HEK293 (cell line): ENCODE measurements around the gene PFKL.
A peak's percentile ranks its signal among the peaks of the same experiment; 100 is the strongest.

Source experiments
- CTCF ChIA-PET: fragments of 350-600 bp; formaldehyde crosslinking; extraction: SDS; loops from one replicate; lab custom pipeline; 2021; ENCODE audit warnings: antibody characterized with exemption; lab: Yijun Ruan, JAX
- POLR2A ChIA-PET: fragments of 300-600 bp; formaldehyde crosslinking; extraction: SDS; loops from one replicate; lab custom pipeline; 2020; ENCODE audit warnings: antibody characterized with exemption, inconsistent platforms; lab: Yijun Ruan, JAX
- H3K27ac ChIP-seq: fragments of 200-500 bp; sonication (Bioruptor generic); 2 replicates; pipeline ENCODE4 v1.5.1; 2014; ENCODE audit warnings: low read depth, low read length, control low read depth, inconsistent platforms; ENCODE audit errors: extremely low read depth
- H3K36me3 ChIP-seq, 2 experiments: fragments of 200-500 bp in 1 of 2; sonication (Bioruptor generic) in 1 of 2; 1 replicate in 1 of 2; 2 replicates in 1 of 2; pipeline ENCODE4 v1.5.1; 2014 to 2017; ENCODE audit warnings: inconsistent platforms in 2 of 2, low read length in 2 of 2; ENCODE audit not compliant: control insufficient read depth in 2 of 2, insufficient read depth in 1 of 2
- H3K4me1 ChIP-seq: fragments of 200-500 bp; sonication (Bioruptor generic); 2 replicates; pipeline ENCODE4 v1.5.1; 2014; ENCODE audit warnings: mild to moderate bottlenecking, low read length, inconsistent platforms; ENCODE audit not compliant: control insufficient read depth, insufficient read depth
- H3K4me3 ChIP-seq: 2 replicates; pipeline ENCODE4 v1.5.1; 2011; ENCODE audit warnings: low read depth, mild to moderate bottlenecking, control low read depth, low read length, moderate library complexity
- H3K9me3 ChIP-seq: fragments of 200-500 bp; sonication (Bioruptor generic); 2 replicates; pipeline ENCODE4 v1.5.1; 2014; ENCODE audit warnings: low read depth, low read length, inconsistent platforms; ENCODE audit not compliant: control insufficient read depth, insufficient read depth
- CTCF ChIP-seq: fragments of 450-650 bp; formaldehyde crosslinking; IDR thresholded peaks from 2 replicates; pipeline ENCODE4 v1.5.1; 2016; ENCODE audit warnings: missing biosample characterization, missing genetic modification characterization
- ELK4 ChIP-seq: IDR thresholded peaks from 2 replicates; pipeline ENCODE4 v1.6.1; 2011; ENCODE audit warnings: mild to moderate bottlenecking, low read depth, low read length, borderline replicate concordance
- GFI1B ChIP-seq: fragments of 450-650 bp; formaldehyde crosslinking; IDR thresholded peaks from 2 replicates; pipeline ENCODE4 v1.5.1; 2016; ENCODE audit warnings: missing biosample characterization, missing genetic modification characterization
- GLI2 ChIP-seq: fragments of 450-650 bp; formaldehyde crosslinking; IDR thresholded peaks from 2 replicates; pipeline ENCODE4; 2017; ENCODE audit warnings: missing biosample characterization, missing genetic modification characterization, low read depth, borderline replicate concordance
- KLF9 ChIP-seq: fragments of 450-650 bp; formaldehyde crosslinking; IDR thresholded peaks from 2 replicates; pipeline ENCODE4 v1.5.1; 2016; ENCODE audit warnings: missing biosample characterization, missing genetic modification characterization, low read depth
- PBX3 ChIP-seq: sonication (generic); formaldehyde crosslinking; IDR thresholded peaks from 2 replicates; pipeline ENCODE4 v1.8.1; 2022; ENCODE audit warnings: mild to moderate bottlenecking, moderate library complexity, missing genetic modification reagents
- PRDM1 ChIP-seq: fragments of 450-650 bp; formaldehyde crosslinking; IDR thresholded peaks from 2 replicates; pipeline ENCODE4; 2016; ENCODE audit warnings: missing biosample characterization, missing genetic modification characterization
- SALL2 ChIP-seq: fragments of 450-650 bp; formaldehyde crosslinking; IDR thresholded peaks from 2 replicates; pipeline ENCODE4 v1.5.0; 2017; ENCODE audit warnings: missing biosample characterization, mild to moderate bottlenecking, missing genetic modification characterization, borderline replicate concordance
- SP7 ChIP-seq: fragments of 450-650 bp; formaldehyde crosslinking; IDR thresholded peaks from 2 replicates; pipeline ENCODE4 v1.5.1; 2016; ENCODE audit warnings: missing biosample characterization, missing genetic modification characterization
- WT1 ChIP-seq: fragments of 450-650 bp; formaldehyde crosslinking; IDR thresholded peaks from 2 replicates; pipeline ENCODE4 v1.5.1; 2016; ENCODE audit warnings: missing biosample characterization, missing genetic modification characterization
- ZBTB17 ChIP-seq: fragments of 450-650 bp; formaldehyde crosslinking; IDR thresholded peaks from 2 replicates; pipeline ENCODE4 v1.5.1; 2016; ENCODE audit warnings: missing biosample characterization, missing genetic modification characterization
- ZBTB26 ChIP-seq: fragments of 450-650 bp; formaldehyde crosslinking; optimal IDR thresholded peaks from 2 replicates; pipeline ENCODE3; 2016; ENCODE audit warnings: missing biosample characterization, mild to moderate bottlenecking, missing genetic modification characterization
- ZIC2 ChIP-seq: fragments of 450-650 bp; formaldehyde crosslinking; IDR thresholded peaks from 2 replicates; pipeline ENCODE4 v1.5.1; 2016; ENCODE audit warnings: missing biosample characterization, missing genetic modification characterization
- ZNF121 ChIP-seq: fragments of 450-650 bp; formaldehyde crosslinking; IDR thresholded peaks from 2 replicates; pipeline ENCODE4 v1.5.1; 2016; ENCODE audit warnings: missing biosample characterization, missing genetic modification characterization
- ZNF140 ChIP-seq: fragments of 450-650 bp; formaldehyde crosslinking; IDR thresholded peaks from 2 replicates; pipeline ENCODE4 v1.5.1; 2016; ENCODE audit warnings: missing biosample characterization, missing genetic modification characterization
- ZNF184 ChIP-seq: fragments of 450-650 bp; IDR thresholded peaks from 2 replicates; pipeline ENCODE4 v1.5.1; 2018; ENCODE audit warnings: missing biosample characterization, mild to moderate bottlenecking, missing genetic modification characterization
- ZNF24 ChIP-seq: fragments of 450-650 bp; formaldehyde crosslinking; IDR thresholded peaks from 2 replicates; pipeline ENCODE4 v1.5.1; 2016; ENCODE audit warnings: missing biosample characterization, missing genetic modification characterization
- ZNF248 ChIP-seq: fragments of 450-650 bp; formaldehyde crosslinking; IDR thresholded peaks from 2 replicates; pipeline ENCODE4 v1.5.1; 2017; ENCODE audit warnings: missing biosample characterization, missing genetic modification characterization
- ZNF324 ChIP-seq: fragments of 450-650 bp; formaldehyde crosslinking; IDR thresholded peaks from 2 replicates; pipeline ENCODE4 v1.5.1; 2016; ENCODE audit warnings: missing biosample characterization, missing genetic modification characterization
- ZNF366 ChIP-seq: fragments of 450-650 bp; formaldehyde crosslinking; conservative IDR thresholded peaks from 2 replicates; pipeline ENCODE4 v1.5.1; 2016; ENCODE audit warnings: missing biosample characterization, missing genetic modification characterization
- ZNF423 ChIP-seq: fragments of 450-650 bp; formaldehyde crosslinking; IDR thresholded peaks from 2 replicates; pipeline ENCODE4 v1.5.1; 2016; ENCODE audit warnings: missing biosample characterization, missing genetic modification characterization
- ZNF548 ChIP-seq: fragments of 450-650 bp; formaldehyde crosslinking; IDR thresholded peaks from 2 replicates; pipeline ENCODE4 v1.5.1; 2016; ENCODE audit warnings: missing biosample characterization, missing genetic modification characterization
- ZNF610 ChIP-seq: fragments of 450-650 bp; formaldehyde crosslinking; IDR thresholded peaks from 2 replicates; pipeline ENCODE4 v1.5.1; 2016; ENCODE audit warnings: missing biosample characterization, missing genetic modification characterization, borderline replicate concordance
- ZNF624 ChIP-seq: fragments of 450-650 bp; formaldehyde crosslinking; IDR thresholded peaks from 2 replicates; pipeline ENCODE4 v1.5.1; 2017; ENCODE audit warnings: missing biosample characterization, missing genetic modification characterization
- ZNF654 ChIP-seq: fragments of 450-650 bp; formaldehyde crosslinking; IDR thresholded peaks from 2 replicates; pipeline ENCODE4 v1.5.1; 2016; ENCODE audit warnings: low read depth, missing biosample characterization, missing genetic modification characterization
- ZNF677 ChIP-seq: fragments of 450-650 bp; IDR thresholded peaks from 2 replicates; pipeline ENCODE4 v1.5.0; 2018; ENCODE audit warnings: missing biosample characterization, mild to moderate bottlenecking, missing genetic modification characterization, moderate library complexity
- ZNF704 ChIP-seq: fragments of 450-650 bp; formaldehyde crosslinking; IDR thresholded peaks from 2 replicates; pipeline ENCODE4 v1.5.1; 2016; ENCODE audit warnings: missing biosample characterization, missing genetic modification characterization
- ZNF707 ChIP-seq: fragments of 450-650 bp; formaldehyde crosslinking; IDR thresholded peaks from 2 replicates; pipeline ENCODE4 v1.5.1; 2016; ENCODE audit warnings: missing biosample characterization, missing genetic modification characterization
- ZNF785 ChIP-seq: fragments of 450-650 bp; formaldehyde crosslinking; IDR thresholded peaks from 2 replicates; pipeline ENCODE4 v1.5.1; 2016; ENCODE audit warnings: missing biosample characterization, missing genetic modification characterization
- ZNF791 ChIP-seq: fragments of 450-650 bp; formaldehyde crosslinking; IDR thresholded peaks from 2 replicates; pipeline ENCODE4 v1.5.1; 2016; ENCODE audit warnings: missing biosample characterization, missing genetic modification characterization
- ZSCAN30 ChIP-seq: fragments of 450-650 bp; IDR thresholded peaks from 2 replicates; pipeline ENCODE4 v1.5.1; 2018; ENCODE audit warnings: missing biosample characterization, mild to moderate bottlenecking, missing genetic modification characterization, moderate library complexity

Gene PFKL

GRCh38 chr21:44296916-44297315 is 2.9 kb upstream of the PFKL start (continued):
- no peak for TF ChIP-seq ZNF366 (tag by site-specific recombination)
- no peak for TF ChIP-seq ZBTB17 (tag by site-specific recombination)
- no peak for TF ChIP-seq ZNF785 (tag by site-specific recombination)
- no peak for TF ChIP-seq ZNF548
- no peak for TF ChIP-seq ZNF140
- no peak for TF ChIP-seq ZNF624 (tag by site-specific recombination)
- TF ChIP-seq ZNF791 (tag by site-specific recombination) = no peak

GRCh38 chr21:44297525-44298290 is 2.1 kb upstream of the PFKL start:
- no peak overlapping the region for H3K27ac ChIP-seq
- no peaks in the 10 kb centered on the region for H3K36me3 ChIP-seq
- no peaks in the 10 kb centered on the region for H3K9me3 ChIP-seq
- POLR2A ChIA-PET = interaction anchor here (0.6 to 1.1 kb wide), 2 partner anchors 41 to 430 kb away, joined by 3 read pairs; no protein-coding TSS in a partner anchor
- no peak overlapping the region for H3K4me3 ChIP-seq
- peaks cover 8% of the 10 kb centered on the region; the same call in 1 of the 2 replicates for H3K4me1 ChIP-seq
- CTCF ChIA-PET = interaction anchor here (0.6 to 2.2 kb wide), 22 partner anchors 10 to 619 kb away, joined by 3 to 14 read pairs (median 4); no protein-coding TSS in a partner anchor
- TF ChIP-seq ZNF677 (tag by site-specific recombination) = no peak
- no peak for TF ChIP-seq ELK4
- 0 out of 2 replicates have a peak, but pooled peaks have one; percentile 7 for TF ChIP-seq WT1 (tag by site-specific recombination)
- no peak for TF ChIP-seq SALL2
- TF ChIP-seq ZNF707 = no peak
- no peak for TF ChIP-seq PBX3 (CRISPR knock-in tag)
- no peak for TF ChIP-seq ZSCAN30 (tag by site-specific recombination)
- TF ChIP-seq ZBTB17 (tag by site-specific recombination) = peak; percentile 64; the same call in 1 of the 2 replicates
- peak; percentile 34; the same call in 1 of the 2 replicates for TF ChIP-seq SP7 (tag by site-specific recombination)
- TF ChIP-seq KLF9 (tag by site-specific recombination) = 0 out of 2 replicates have a peak, but pooled peaks have one; percentile 8
- no peak for TF ChIP-seq ZNF248 (tag by site-specific recombination)
- no peak for TF ChIP-seq GFI1B (tag by site-specific recombination)
- TF ChIP-seq ZBTB26 (tag by site-specific recombination) = peak; percentile 13
- TF ChIP-seq ZNF24 = no peak
- TF ChIP-seq PRDM1 (tag by site-specific recombination) = no peak
- TF ChIP-seq ZNF184 (tag by site-specific recombination) = no peak
- no peak for TF ChIP-seq ZIC2
- TF ChIP-seq ZNF610 = 0 out of 2 replicates have a peak, but pooled peaks have one; percentile 4
- TF ChIP-seq CTCF (tag by site-specific recombination) = peak; percentile 79; the same call in 1 of the 2 replicates
- no peak for TF ChIP-seq GLI2 (tag by site-specific recombination)
- TF ChIP-seq ZNF654 = peak; percentile 91
- no peak for TF ChIP-seq ZNF121 (tag by site-specific recombination)
- no peak for TF ChIP-seq ZNF423 (tag by site-specific recombination)
- TF ChIP-seq ZNF704 = no peak
- 0 out of 2 replicates have a peak, but pooled peaks have one; percentile 38 for TF ChIP-seq ZNF324 (tag by site-specific recombination)
